Measurements from ENCODE around the gene TMF1.

TMF1 gene

GRCh38 chr3:68972358-68972979 is 79.7 kb downstream of the TMF1 start:
- no peak for DNase-seq

Measured in central memory CD4-positive, alpha-beta T cell (primary cell).